ENCODE measurements around the gene ID1. TPM values are rescaled to one million over a fixed set of nuclear protein-coding genes. Genes with fewer than 3 reads are reported as not detected.
A peak's percentile ranks its signal among the peaks of the same experiment; 100 is the strongest.

ID1 gene
- total RNA-seq, 4 donors from 2014 or later = 422 to 839 (median 555) TPM

DNA sequence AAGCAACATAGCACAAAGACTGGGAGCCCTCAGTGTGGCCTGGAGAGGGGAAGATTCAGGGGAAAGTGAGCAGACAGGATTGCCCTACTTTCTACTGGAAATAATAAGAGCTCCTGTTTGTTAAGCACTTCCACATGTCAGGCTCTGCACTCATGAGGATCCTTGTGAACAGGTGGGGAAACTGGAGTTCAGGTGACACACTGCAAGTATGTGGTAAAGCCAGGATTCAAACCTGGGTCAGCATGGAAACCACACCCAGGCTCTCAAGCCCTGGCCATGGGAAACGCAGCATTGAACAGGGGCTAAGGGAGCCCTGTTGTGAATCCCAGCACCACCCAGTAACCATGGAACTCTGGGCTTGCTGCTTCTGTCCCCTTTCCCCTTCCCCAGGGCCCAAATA is 42.8 kb upstream of the ID1 start:
- Histone ChIP-seq H3K27me3 (no peaks in the 10 kb centered on the region), H3K4me3 (no peak overlapping the region), H3K27ac (peak overlapping the region; percentile 80 to 94 (median 89)), H3K9me3 (no peaks in the 10 kb centered on the region), H3K4me1 (peaks cover 38 to 78% (median 45%) of the 10 kb centered on the region in 3 donors), H3K36me3 (peaks cover 3 to 83% (median 7%) of the 10 kb centered on the region in 3 donors)
- DNase-seq = no peak
- TF ChIP-seq, protein P1, sequence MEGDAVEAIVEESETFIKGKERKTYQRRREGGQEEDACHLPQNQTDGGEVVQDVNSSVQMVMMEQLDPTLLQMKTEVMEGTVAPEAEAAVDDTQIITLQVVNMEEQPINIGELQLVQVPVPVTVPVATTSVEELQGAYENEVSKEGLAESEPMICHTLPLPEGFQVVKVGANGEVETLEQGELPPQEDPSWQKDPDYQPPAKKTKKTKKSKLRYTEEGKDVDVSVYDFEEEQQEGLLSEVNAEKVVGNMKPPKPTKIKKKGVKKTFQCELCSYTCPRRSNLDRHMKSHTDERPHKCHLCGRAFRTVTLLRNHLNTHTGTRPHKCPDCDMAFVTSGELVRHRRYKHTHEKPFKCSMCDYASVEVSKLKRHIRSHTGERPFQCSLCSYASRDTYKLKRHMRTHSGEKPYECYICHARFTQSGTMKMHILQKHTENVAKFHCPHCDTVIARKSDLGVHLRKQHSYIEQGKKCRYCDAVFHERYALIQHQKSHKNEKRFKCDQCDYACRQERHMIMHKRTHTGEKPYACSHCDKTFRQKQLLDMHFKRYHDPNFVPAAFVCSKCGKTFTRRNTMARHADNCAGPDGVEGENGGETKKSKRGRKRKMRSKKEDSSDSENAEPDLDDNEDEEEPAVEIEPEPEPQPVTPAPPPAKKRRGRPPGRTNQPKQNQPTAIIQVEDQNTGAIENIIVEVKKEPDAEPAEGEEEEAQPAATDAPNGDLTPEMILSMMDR (IDR thresholded peaks at IDR 0.05) = no peak
- no peak for TF ChIP-seq POLR2A (IDR thresholded peaks at IDR 0.05)
- WGBS, 2 donors = 40% methylated on average over 1 of the region's 1 CpG; no CpG with 5 or more reads in 1 of the 2 donors
- intact Hi-C loops (cut with DNase I) = loop anchor here (2.0 to 10.0 kb wide), 2 partner anchors 51 to 163 kb away; partner anchors contain the start of gene BCL2L1

DNA sequence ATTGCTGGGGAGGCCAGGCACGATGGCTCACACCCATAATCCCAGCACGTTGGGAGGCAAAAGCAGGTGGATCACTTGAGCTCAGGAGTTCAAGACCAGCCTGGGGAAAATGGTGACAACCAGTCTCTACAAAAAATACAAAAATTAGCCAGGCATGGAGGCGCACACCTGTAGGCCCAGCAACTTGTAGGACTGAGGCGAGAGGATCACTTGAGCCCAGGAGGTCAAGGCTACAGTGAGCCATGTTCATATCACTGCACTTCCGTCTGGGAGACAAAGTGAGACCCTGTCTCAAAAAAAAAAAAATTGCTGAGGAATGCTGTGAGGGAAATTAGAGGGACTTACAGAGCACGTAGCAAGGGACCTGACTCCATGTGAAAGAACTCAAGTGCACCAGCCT is 40.8 kb upstream of the ID1 start:
- H3K4me1 ChIP-seq = peaks cover 45 to 98% (median 54%) of the 10 kb centered on the region in 3 donors
- no peak for DNase-seq
- no peaks in the 10 kb centered on the region for H3K9me3 ChIP-seq
- peaks cover 3 to 87% (median 7%) of the 10 kb centered on the region in 3 donors for H3K36me3 ChIP-seq
- no peaks in the 10 kb centered on the region for H3K27me3 ChIP-seq
- WGBS, 2 donors = 81 to 87% methylated on average over 5 to 6 of the region's 6 CpGs
- peak overlapping the region in 3 of 4 donors; percentile 86 to 94 (median 92) for H3K27ac ChIP-seq
- no peak for TF ChIP-seq POLR2A (IDR thresholded peaks at IDR 0.05)
- TF ChIP-seq, protein P1 (IDR thresholded peaks at IDR 0.05) = no peak
- intact Hi-C loops (cut with DNase I) = loop anchor here (10.0 kb wide), 1 partner anchor 161 kb away; the partner anchor contains the start of gene BCL2L1
- no peak overlapping the region for H3K4me3 ChIP-seq

- intact Hi-C loops (cut with DNase I) = loop anchor here (10.0 kb wide), 1 partner anchor 159 kb away; the partner anchor contains the start of gene BCL2L1
- H3K27me3 ChIP-seq = no peaks in the 10 kb centered on the region
Observed at GRCh38 chr20:31565699-31566318, 39.3 kb upstream of the ID1 start.

GRCh38 chr20:31566319-31566657 is 38.8 kb upstream of the ID1 start:
- intact Hi-C loops (cut with DNase I) = loop anchor here (10.0 kb wide), 1 partner anchor 159 kb away; the partner anchor contains the start of gene BCL2L1
- 43 to 60% methylated on average over 1 of the region's 1 CpG for WGBS, 2 donors
- H3K4me1 ChIP-seq = peaks cover 35 to 99% (median 60%) of the 10 kb centered on the region in 3 donors
- no peak for DNase-seq
- H3K27me3 ChIP-seq = no peaks in the 10 kb centered on the region
- no peaks in the 10 kb centered on the region for H3K9me3 ChIP-seq
- peaks cover 3 to 92% (median 14%) of the 10 kb centered on the region in 3 donors for H3K36me3 ChIP-seq
- peak overlapping the region; percentile 86 to 94 (median 90) for H3K27ac ChIP-seq
- peak overlapping the region; percentile 2 to 33 (median 15) for H3K4me3 ChIP-seq
- TF ChIP-seq, protein P1 (IDR thresholded peaks at IDR 0.05) = no peak

More at GRCh38 chr20:31565699-31566318, 39.3 kb upstream of the ID1 start:
- peaks cover 39 to 99% (median 59%) of the 10 kb centered on the region in 3 donors for H3K4me1 ChIP-seq
- no peak for DNase-seq
- H3K4me3 ChIP-seq = peak overlapping the region; percentile 2 to 33 (median 15)
- TF ChIP-seq, protein P1 (IDR thresholded peaks at IDR 0.05) = no peak
- peak in 1 of 4 donors; percentile 34 for TF ChIP-seq POLR2A (IDR thresholded peaks at IDR 0.05)
- H3K36me3 ChIP-seq = peaks cover 3 to 93% (median 15%) of the 10 kb centered on the region in 3 donors
- H3K9me3 ChIP-seq = no peaks in the 10 kb centered on the region
- 60 to 100% methylated on average over 1 of the region's 6 CpGs for WGBS, 2 donors
- peak overlapping the region; percentile 86 to 94 (median 90) for H3K27ac ChIP-seq
